ENCODE results near the gene GMEB2. TPM values are rescaled to one million over a fixed set of nuclear protein-coding genes. Genes with fewer than 3 reads are reported as not detected.

GMEB2 gene
- total and polyA plus RNA-seq, 7 experiments from 2014 or later: 11.0 to 30.2 (median 21.9) TPM

- Histone ChIP-seq H3K36me3 (ENCODE audit: control insufficient read depth in 2 of 3, insufficient read depth in 3 of 3, low read length in 3 of 3) (no peaks in the 10 kb centered on the region), H3K27ac (ENCODE audit: low read depth, low read length) (no peak overlapping the region), H3K27me3 (ENCODE audit: control insufficient read depth in 2 of 2, insufficient read depth in 2 of 2, low read length in 2 of 2) (no peaks in the 10 kb centered on the region), H3K9me3 (ENCODE audit: control insufficient read depth in 2 of 3, low read length in 3 of 3) (no peaks in the 10 kb centered on the region), H3K4me3 (ENCODE audit: low read length) (no peak overlapping the region), H3K4me1 (ENCODE audit: control insufficient read depth in 2 of 2, insufficient read depth in 2 of 2, low read length in 2 of 2) (peaks cover 0 to 10% of the 10 kb centered on the region in 2 donors)
- Mint-ChIP-seq H3K36me3 (no peaks in the 10 kb centered on the region), H3K27ac (peak overlapping the region in 1 of 9 donors; percentile 74), H3K27me3 (peaks cover 0 to 42% (median 0%) of the 10 kb centered on the region in 5 donors), H3K4me1 (peaks cover 0 to 17% (median 14%) of the 10 kb centered on the region in 7 donors), H3K9me3 (no peaks in the 10 kb centered on the region), H3K4me3 (peak overlapping the region in 1 of 10 donors; percentile 17)
- ATAC-seq (peak; percentile 96), DNase-seq (peak; percentile 30 to 87 (median 81))
- ChIA-PET POLR2A (interaction anchor here (1.0 to 1.2 kb wide), 3 partner anchors 43 to 58 kb away, joined by 3 to 5 read pairs (median 3); no protein-coding TSS in a partner anchor), CTCF (interaction anchor here (0.8 to 2.6 kb wide), 2 partner anchors 43 to 77 kb away, joined by 3 to 18 read pairs; partner anchors contain the start of genes PTK6 and RTEL1)
- intact Hi-C loops (cut with micrococcal nuclease): loop anchor here (1.0 to 2.0 kb wide), 11 partner anchors 28 to 394 kb away; partner anchors contain the start of genes ARFRP1 (in 1 of the 2) and RTEL1 (in 1 of the 2)
Observed at GRCh38 chr20:63580796-63581461, 46.0 kb downstream of the GMEB2 start.

GRCh38 chr20:63579017-63579694 lies 47.7 kb downstream of the GMEB2 start:
- CTCF ChIA-PET: interaction anchor here (0.6 to 0.7 kb wide), 2 partner anchors 8 to 355 kb away, joined by 3 to 6 read pairs; no protein-coding TSS in a partner anchor
- POLR2A ChIA-PET: no interaction called here
- Mint-ChIP-seq H3K27me3 (peaks cover 0 to 47% (median 0%) of the 10 kb centered on the region in 5 donors), H3K4me3 (no peak overlapping the region), H3K9me3 (no peaks in the 10 kb centered on the region), H3K4me1 (peaks cover 0 to 14% (median 11%) of the 10 kb centered on the region in 7 donors), H3K27ac (peak overlapping the region in 1 of 9 donors; percentile 31), H3K36me3 (no peaks in the 10 kb centered on the region)
- Histone ChIP-seq H3K4me1 (ENCODE audit: control insufficient read depth in 2 of 2, insufficient read depth in 2 of 2, low read length in 2 of 2) (peaks cover 5 to 10% of the 10 kb centered on the region in 2 donors), H3K27me3 (ENCODE audit: control insufficient read depth in 2 of 2, insufficient read depth in 2 of 2, low read length in 2 of 2) (no peaks in the 10 kb centered on the region), H3K9me3 (ENCODE audit: control insufficient read depth in 2 of 3, low read length in 3 of 3) (no peaks in the 10 kb centered on the region), H3K4me3 (ENCODE audit: low read length) (no peak overlapping the region), H3K36me3 (ENCODE audit: control insufficient read depth in 2 of 3, insufficient read depth in 3 of 3, low read length in 3 of 3) (no peaks in the 10 kb centered on the region), H3K27ac (ENCODE audit: low read depth, low read length) (no peak overlapping the region)
- DNase-seq: no peak
- no peak for ATAC-seq
- intact Hi-C loops (cut with micrococcal nuclease): no loop called here

GRCh38 chr20:63578224-63579016 lies 48.5 kb downstream of the GMEB2 start:
- ChIA-PET CTCF (no interaction called here), POLR2A (no interaction called here)
- Mint-ChIP-seq H3K36me3 (no peaks in the 10 kb centered on the region), H3K27me3 (peaks cover 0 to 43% (median 0%) of the 10 kb centered on the region in 5 donors), H3K27ac (no peak overlapping the region), H3K4me1 (peaks cover 0 to 14% (median 11%) of the 10 kb centered on the region in 7 donors), H3K9me3 (no peaks in the 10 kb centered on the region), H3K4me3 (peak overlapping the region in 1 of 10 donors; percentile 39)
- Histone ChIP-seq H3K9me3 (ENCODE audit: control insufficient read depth in 2 of 3, low read length in 3 of 3) (no peaks in the 10 kb centered on the region), H3K36me3 (ENCODE audit: control insufficient read depth in 2 of 3, insufficient read depth in 3 of 3, low read length in 3 of 3) (no peaks in the 10 kb centered on the region), H3K4me3 (ENCODE audit: low read length) (no peak overlapping the region), H3K27me3 (ENCODE audit: control insufficient read depth in 2 of 2, insufficient read depth in 2 of 2, low read length in 2 of 2) (no peaks in the 10 kb centered on the region), H3K27ac (ENCODE audit: low read depth, low read length) (no peak overlapping the region), H3K4me1 (ENCODE audit: control insufficient read depth in 2 of 2, insufficient read depth in 2 of 2, low read length in 2 of 2) (peaks cover 7 to 11% of the 10 kb centered on the region in 2 donors)
- intact Hi-C loops (cut with micrococcal nuclease): no loop called here
- DNase-seq (no peak), ATAC-seq (no peak)

- Histone ChIP-seq H3K27me3 (ENCODE audit: control insufficient read depth in 2 of 2, insufficient read depth in 2 of 2, low read length in 2 of 2) (no peaks in the 10 kb centered on the region), H3K4me3 (ENCODE audit: low read length) (no peak overlapping the region), H3K36me3 (ENCODE audit: control insufficient read depth in 2 of 3, insufficient read depth in 3 of 3, low read length in 3 of 3) (peaks cover 0 to 4% (median 0%) of the 10 kb centered on the region in 3 experiments), H3K4me1 (ENCODE audit: control insufficient read depth in 2 of 2, insufficient read depth in 2 of 2, low read length in 2 of 2) (peaks cover 13 to 17% of the 10 kb centered on the region in 2 donors), H3K27ac (ENCODE audit: low read depth, low read length) (no peak overlapping the region), H3K9me3 (ENCODE audit: control insufficient read depth in 2 of 3, low read length in 3 of 3) (no peaks in the 10 kb centered on the region)
- Mint-ChIP-seq H3K9me3 (no peaks in the 10 kb centered on the region), H3K27me3 (peaks cover 0 to 39% (median 0%) of the 10 kb centered on the region in 5 donors), H3K4me3 (no peak overlapping the region), H3K27ac (no peak overlapping the region), H3K36me3 (no peaks in the 10 kb centered on the region), H3K4me1 (peaks cover 0 to 14% (median 11%) of the 10 kb centered on the region in 7 donors)
- ChIA-PET CTCF (interaction anchor here (0.6 kb wide), 1 partner anchor 40 kb away, joined by 8 read pairs; no protein-coding TSS in a partner anchor), POLR2A (no interaction called here)
- intact Hi-C loops (cut with micrococcal nuclease): no loop called here
- DNase-seq (no peak), ATAC-seq (no peak)
Observed at GRCh38 chr20:63577317-63577894, 49.5 kb downstream of the GMEB2 start.

GRCh38 chr20:63576311-63576710 lies 50.6 kb downstream of the GMEB2 start:
- Mint-ChIP-seq H3K4me3 (peak overlapping the region in 4 of 10 donors; percentile 8 to 59 (median 24)), H3K4me1 (peaks cover 0 to 14% (median 11%) of the 10 kb centered on the region in 7 donors), H3K27me3 (peaks cover 0 to 39% (median 0%) of the 10 kb centered on the region in 5 donors), H3K36me3 (no peaks in the 10 kb centered on the region), H3K9me3 (no peaks in the 10 kb centered on the region), H3K27ac (peak overlapping the region in 1 of 9 donors; percentile 31)
- H3K27ac ChIP-seq (ENCODE audit: low read depth, low read length): no peak overlapping the region
- H3K4me1 ChIP-seq (ENCODE audit: control insufficient read depth in 2 of 2, insufficient read depth in 2 of 2, low read length in 2 of 2): peaks cover 13 to 15% of the 10 kb centered on the region in 2 donors
- no peaks in the 10 kb centered on the region for H3K9me3 ChIP-seq (ENCODE audit: control insufficient read depth in 2 of 3, low read length in 3 of 3)
- H3K36me3 ChIP-seq (ENCODE audit: control insufficient read depth in 2 of 3, insufficient read depth in 3 of 3, low read length in 3 of 3): peaks cover 0 to 12% (median 0%) of the 10 kb centered on the region in 3 experiments
- H3K27me3 ChIP-seq (ENCODE audit: control insufficient read depth in 2 of 2, insufficient read depth in 2 of 2, low read length in 2 of 2): no peaks in the 10 kb centered on the region
- ChIA-PET CTCF (interaction anchor here (0.7 kb wide), 1 partner anchor 71 kb away, joined by 4 read pairs; no protein-coding TSS in a partner anchor), POLR2A (no interaction called here)
- intact Hi-C loops (cut with micrococcal nuclease): no loop called here
- H3K4me3 ChIP-seq (ENCODE audit: low read length): no peak overlapping the region
- ATAC-seq (no peak), DNase-seq (no peak)

Measured in naive thymus-derived CD4-positive, alpha-beta T cell (primary cell).